NCI-H748 (cell line): ENCODE measurements around the gene TBX19.

Experiments used
- DNase-seq: peaks from one replicate; lab custom pipeline; 2025; ENCODE audit not compliant: unreplicated experiment; lab: John Stamatoyannopoulos, UW

TBX19 gene

DNA sequence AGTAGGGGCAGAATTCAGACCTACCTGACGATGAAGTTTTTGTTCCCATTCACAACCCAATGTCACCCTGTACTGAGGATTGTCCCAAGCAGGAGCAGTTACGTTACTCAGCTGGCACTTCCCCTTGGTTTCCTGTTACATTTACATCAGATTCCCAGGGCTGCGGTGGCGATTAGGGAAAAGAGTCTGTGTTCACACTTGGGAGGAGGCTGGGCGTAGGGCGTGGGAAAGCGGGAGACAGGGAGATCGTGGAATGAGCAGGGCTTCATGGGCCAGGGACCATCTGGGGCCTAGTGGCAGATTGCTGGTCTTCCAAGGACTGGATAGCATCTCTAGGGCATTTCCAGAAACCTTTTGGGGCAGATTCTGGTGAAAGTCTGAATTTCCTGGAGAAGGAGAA lies 39.0 kb downstream of the TBX19 start:
- no peak for DNase-seq

DNA sequence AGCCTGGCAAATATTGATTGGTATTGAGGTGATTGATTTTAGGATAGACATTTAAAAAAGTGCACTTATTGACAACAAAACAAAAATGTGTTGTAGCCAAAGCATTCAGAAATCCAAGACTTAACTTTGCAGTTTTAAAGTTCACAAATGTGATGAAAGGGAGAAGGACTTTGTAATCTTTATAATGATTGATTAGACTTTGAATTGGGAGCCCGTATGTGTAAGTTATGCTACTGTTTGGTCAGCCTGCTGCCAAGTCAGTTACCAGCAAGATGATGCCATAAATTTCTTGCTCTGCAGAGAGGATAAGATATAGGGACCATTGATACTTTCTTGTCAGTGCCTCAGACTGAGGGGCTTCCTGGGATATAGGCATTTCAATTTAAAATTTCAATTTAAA lies 39.5 kb downstream of the TBX19 start:
- no peak for DNase-seq

DNA sequence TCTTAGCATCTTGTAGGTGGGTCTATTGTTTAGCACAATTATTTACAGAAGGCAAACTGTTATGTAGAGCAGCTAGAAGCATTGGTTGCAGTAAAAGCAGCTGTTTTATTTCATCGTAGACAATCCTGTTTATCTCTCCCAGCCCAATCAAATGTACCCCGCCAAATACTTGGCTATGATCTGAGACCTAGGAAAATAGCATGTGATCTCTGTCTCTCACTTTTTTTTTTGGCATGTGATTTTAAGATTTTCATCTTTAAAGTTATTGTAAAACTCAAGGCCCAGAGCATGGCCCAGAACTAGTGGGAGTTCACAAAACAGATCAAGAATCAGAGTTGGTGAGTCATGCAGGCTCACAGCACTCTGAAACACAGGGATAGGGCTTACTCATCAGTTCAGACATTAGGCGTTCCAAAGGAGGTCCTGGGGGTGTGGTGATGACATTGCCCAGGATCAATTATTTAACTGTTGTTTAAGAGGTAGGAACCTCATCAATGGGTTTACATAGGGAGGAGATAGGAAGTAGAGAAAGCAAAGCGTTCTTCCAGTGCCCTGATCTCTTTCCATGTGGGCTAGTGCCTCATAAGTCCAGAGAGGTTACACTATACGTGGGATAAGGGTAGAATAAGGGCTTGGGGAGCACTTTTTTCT lies 40.2 kb downstream of the TBX19 start:
- DNase-seq: no peak

DNA sequence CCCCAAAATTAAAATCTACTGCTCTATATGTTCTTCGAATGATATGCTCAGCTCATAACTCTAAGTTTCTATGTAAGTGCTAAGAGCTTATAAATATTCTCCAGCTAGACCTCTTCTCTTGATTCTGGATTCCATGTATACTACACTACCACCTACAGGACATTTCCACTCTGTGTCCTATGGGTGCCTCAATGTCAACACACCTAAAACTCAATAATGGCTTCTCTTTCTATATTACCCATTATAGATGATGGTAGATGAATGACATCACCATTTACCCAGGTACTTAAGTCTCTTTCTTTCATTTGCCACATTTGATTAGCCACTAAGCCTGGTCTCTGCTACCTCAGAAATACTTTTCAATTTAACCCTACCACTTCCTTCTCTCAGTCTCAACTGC lies 41.3 kb downstream of the TBX19 start:
- peak; percentile 56 for DNase-seq

DNA sequence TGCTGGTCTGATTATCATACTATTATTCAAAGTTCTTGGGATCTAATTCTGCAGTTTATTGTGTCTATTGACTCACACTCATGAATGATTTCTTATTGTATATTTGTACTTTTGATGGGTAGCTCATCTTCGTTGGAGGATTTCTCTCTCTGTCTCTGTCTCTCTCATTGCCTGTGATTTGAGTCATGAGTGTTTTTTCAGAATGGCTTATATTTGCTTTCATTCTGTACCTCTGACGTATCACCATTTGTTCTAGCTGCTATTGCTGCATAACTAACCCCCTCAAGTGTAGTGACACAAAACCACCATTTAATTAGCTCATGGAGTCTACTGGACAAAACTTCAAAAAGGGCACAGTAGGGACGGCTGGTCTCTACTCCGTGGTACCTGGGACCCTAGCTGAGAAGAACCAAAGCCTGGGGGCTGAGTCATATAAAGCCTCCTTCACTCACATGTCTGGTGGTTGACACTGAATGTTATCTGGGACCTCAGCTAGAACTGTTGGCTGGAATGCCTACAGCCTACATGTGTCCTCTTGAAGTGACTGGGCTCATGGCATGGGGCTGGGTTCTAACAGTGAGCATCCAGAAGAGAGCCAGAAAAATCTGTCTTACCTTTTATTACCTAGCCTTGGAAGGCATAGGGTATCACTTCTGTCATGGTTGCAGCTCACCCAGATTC lies 44.2 kb downstream of the TBX19 start:
- no peak for DNase-seq

DNA sequence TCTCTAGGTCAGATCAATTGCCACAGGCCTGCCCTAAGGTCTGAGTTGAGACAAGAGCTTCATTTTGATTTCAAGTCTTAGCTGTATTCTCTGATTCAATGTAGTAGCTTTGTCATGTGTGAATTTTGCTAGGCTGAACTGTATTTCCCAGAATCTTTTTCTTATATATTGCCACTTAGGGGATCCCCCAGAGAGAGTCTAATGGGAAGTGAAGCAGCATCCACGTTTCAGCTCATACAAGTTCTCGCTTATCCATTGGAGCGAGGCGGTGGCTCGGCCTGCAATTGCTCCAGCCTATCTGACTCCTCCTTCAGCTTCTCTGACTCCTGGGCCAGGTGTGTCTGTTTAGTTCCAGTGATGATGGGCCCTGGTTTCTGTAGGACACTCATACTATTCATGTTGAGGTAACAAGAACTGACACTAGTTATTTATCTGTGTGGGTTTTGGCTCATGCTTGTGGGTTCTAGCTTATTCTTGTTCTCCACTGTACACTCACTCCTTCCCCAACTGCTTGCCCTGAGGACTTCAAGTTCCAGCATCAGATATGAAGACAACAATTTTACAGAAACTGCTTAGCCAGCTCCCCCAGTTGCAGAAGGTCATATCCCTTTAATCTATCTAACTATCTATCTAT lies 48.2 kb downstream of the TBX19 start:
- no peak for DNase-seq

DNA sequence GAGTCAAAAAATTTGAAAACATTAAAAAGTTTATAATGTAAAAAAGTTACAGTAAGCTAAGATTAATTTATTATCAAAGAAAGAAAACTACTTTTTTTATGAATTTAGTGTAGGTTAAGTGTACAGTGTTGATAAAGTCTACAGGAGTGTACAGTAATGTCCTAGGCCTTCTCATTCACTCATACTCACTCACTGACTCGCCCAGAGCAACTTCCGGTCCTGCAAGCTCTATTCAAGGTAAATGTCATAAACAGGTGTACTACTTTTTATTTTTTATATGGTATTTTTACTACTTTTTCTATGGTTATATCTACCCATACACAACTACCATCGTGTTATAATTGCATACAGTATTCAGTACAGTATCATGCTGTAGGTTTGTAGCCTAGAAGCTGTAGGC lies 49.6 kb downstream of the TBX19 start:
- no peak for DNase-seq

DNA sequence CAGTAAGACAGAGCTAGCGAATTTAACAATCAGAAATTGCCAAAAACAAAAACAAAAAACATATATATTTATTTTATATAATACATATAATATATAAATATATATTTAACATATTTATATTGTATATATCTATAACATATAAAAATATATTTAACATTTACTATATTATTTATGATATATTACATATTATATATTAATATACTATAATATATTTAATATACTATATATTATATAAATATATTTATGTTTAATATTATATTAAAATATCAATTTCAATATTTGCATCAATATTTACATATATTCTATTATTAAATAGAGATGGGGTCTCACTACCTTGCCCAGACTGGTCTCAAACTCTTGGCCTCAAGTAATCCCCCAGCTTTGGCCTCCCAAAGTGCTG lies 50.9 kb downstream of the TBX19 start:
- no peak for DNase-seq

DNA sequence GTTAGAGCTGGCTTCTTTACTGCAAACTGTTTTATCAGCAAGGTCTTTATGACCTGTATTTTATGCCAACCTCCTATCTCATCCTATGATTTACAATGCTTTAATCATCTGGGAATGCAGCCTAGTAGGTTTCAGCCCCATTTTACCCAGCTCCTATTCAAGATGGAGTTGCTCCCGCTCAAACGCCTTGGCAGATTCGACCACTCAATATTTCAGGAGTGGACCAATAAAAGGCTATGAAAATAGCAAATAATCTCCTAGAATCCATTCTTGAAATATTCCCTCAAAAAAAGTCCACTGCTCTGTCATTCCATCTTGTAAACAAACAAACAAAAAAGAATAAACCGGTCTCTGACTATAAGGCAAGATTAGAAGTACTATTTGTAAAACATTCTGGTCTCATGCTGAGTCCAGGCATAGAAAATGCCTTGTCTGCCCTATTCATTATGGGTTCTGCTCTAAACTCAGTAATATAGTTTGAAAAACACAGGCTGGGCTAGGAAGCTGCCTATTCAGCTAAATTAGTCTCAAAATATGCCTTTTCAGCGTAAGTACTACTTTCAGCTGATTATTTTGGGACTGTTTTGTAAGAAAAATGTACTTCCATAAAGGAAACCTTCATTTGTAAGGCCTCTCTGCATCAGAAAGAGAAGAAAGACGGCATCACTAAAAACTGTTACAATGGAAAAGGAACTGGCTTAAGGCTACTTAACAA lies 53.0 kb downstream of the TBX19 start:
- no peak for DNase-seq

DNA sequence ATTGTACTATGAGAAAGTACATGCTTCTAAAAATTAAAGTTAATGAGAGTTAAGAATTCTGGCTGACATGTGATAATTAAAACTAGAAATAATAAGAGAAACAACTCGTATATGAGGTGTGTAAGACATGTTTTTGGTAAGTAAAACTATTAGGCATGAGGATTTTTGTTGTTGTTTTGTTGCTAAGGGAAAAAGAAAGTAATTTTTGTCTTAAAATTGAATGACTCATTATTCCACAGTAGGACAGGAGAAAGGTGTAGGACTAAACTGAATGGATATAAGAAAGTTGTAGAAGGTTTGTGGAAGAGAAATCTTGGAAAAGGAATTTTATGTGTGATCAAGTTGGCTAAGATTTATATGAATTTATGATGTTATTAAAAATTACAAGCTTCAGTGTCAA lies 54.8 kb downstream of the TBX19 start:
- DNase-seq: no peak

DNA sequence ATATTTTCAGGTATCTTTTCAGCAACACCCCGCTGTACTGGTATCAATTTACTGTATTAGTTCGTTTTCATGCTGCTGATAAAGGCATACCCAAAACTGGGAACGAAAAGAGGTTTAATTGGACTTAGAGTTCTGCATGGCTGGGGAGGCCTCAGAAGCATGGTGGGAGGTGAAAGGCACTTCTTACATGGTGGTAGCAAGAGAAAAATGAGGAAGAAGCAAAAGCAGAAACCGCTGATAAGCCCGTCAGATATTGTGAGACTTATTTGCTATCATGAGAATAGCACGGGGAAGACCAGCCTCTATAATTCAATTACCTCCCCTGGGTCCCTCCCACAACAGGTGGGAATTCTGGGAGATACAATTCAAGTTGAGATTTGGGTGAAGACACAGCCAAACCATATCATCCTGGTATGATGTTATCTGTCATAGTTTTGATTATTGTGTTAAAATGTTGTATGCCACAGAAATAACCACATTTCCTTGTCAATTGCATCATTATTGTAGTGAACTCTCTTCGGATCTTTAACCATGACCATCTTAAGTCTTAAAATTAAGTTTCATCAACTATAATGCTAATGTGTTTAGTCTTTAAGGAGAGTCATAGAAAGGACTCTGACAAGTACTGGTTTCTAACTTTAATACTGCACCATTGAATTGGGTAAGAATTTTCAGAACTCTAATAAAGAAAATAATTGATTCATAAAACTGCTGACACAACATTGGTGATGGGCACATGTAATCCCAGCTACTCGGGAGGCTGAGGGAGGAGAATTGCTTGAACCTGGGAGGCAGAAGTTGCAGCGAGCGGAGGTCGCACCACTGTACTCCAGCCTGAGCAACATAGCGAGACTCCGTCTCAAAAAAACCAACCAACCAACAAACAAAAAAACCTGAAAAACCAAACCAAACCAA lies 58.2 kb downstream of the TBX19 start:
- no peak for DNase-seq

DNA sequence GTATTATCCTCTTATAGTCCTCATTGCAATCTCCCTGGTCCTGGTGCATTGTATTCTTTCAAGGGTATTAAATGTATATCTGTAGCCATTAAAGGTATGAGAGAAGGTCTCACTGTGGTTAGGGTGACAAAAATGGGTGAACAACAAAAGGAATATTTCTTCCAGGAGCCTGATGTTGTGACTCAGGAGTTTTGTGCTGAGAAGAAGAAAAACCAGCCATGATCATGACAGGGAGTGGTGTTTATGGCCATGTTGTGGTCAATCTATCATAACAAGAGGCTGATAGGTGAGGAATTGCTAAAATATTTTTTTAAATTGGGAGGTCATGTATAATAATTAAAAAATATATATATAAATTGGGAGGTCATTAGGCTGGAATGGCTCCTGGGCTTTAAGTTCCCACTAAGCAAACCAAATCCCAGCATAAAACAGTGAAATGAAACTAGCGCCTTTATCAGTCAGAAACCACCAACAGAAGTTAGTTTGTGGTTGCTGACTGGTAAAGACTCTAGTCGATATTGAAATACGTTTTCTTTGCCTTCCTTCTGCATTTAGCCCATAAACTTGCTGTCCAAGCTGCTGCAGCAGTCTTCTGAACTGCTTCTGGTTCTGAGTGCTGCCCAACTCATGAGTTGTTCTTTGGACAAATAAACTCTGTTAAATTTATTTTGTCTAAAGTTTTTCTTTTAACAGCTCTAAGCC lies 60.3 kb downstream of the TBX19 start:
- no peak for DNase-seq

DNA sequence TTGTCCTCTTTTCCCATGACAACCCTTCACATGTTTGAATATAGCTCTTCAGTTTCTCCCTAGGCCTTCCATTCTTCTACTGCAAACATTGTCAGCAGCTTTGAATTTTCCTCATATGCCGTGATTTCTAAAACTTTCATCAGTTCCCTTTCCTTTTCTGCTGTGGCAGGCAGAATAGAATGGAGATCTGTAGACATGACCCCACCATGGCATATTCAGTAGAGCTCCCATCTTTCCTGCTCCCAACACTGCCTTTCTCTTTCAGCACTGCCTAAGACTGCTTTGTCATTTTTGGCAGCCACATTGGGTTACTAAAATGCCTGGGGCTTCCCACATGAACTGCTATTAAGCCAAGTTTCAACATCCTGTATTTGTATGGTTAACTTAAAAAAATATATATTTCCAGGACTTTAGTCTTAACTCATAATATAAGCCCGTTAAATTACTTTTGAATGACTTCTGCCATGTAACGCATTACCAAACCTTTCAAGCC lies 60.9 kb downstream of the TBX19 start:
- no peak for DNase-seq

DNA sequence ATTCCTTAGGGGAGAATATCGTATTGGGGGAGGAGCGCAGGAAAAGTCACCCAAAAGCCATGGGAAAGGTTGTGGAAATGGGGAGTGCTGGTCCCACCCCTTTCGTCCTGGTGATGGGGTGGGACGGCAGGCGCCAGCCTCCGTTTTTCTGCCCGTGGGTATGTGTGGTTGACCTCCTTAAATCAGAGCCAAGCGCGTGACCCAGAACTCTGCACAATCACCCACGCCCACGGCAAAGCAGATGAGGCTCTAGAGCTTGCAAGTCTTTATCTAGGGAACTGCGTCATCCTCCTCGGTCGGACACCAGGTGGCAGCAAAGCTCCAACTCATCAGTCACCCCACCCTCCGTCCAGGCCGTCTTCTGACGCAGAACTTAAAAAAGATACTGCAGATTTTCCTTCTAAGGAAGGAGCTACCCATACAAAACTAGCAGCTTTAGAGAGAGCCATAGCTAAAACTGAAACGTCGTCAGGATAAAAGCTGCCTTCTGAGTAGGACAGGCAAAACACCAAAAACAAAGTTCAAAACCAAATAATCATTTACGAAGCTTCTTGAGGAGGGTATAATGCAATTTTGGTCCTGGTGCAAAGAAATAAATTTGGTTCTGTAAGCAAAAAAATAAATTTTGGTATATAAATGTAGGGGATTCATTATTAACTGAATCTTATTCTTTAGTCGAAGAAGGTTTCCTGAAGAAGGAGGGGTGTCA lies 62.0 kb downstream of the TBX19 start:
- peak; percentile 79 for DNase-seq

DNA sequence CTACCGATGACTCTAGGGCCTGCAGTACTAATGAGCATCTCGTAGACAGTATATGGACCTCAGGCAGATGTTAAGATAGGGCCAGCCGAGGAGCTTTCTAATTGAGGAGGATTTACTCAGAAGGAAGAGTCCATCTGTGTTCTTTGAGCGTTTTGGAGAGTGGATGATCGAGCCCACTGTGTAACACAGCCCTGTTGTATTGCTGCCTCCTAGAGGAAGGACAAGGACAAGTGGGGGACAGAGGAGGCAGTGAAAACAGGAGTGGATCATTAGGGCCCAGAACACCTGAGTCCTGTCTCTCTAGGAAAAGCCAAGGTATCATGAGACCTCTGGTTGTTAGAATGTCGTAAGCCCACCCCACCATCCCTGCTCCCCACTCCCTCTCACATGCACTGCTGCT lies 62.9 kb downstream of the TBX19 start:
- DNase-seq: peak; percentile 28

DNA sequence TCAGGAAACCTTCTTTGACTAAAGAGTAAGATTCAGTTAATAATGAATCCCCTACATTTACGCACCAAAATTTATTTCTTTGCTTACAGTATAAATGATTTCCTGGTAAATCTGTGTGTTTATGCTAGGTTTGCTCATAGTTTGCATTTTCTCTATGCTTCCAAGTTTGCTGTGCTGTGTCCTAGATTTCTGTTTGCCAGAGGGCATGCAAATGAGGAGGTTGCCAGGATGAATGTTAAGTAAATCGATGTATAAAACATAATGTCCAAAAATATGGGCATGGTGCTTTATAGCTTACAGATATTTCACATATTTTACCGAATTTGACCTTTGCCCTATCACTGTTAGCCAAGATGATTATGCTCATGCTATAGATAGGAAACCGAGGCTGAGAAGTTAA lies 63.8 kb downstream of the TBX19 start:
- DNase-seq: no peak

DNA sequence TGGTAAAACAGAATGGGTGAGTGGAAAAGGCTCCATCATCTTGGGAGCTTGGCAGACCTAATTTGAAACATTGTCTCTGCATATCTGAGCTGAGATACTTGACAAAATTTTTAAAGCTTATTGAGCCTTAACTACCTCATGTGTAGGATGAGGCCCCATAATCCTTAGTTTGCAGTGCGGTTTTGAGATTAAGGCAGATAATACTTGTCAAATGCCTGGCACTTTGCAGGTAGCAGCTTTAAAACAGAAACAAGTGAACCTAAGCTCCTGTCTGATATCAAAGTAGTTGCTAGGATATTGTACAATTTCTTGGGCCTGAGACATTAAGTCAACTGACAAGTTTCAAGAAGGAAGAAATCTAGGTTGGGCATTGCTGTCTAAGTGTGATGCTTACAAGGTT lies 65.3 kb downstream of the TBX19 start:
- DNase-seq: no peak

DNA sequence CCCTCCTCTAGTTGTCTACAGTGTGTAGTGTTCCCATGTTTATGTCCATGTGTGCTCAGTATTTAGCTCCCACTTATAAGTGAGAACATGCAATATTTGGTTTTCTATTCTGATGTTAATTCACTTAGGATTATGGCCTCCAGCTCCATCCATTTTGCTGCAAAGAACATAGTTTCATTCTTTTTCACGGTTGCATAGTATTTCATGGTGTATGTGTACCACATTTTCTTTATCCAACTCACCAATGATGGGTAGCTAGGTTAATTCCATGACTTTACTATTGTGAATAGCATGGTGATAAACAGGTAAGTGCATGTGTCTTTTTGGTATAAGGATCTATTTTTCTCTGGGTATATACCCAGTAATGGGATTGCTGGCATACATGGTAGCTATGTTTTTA lies 67.0 kb downstream of the TBX19 start:
- no peak for DNase-seq

DNA sequence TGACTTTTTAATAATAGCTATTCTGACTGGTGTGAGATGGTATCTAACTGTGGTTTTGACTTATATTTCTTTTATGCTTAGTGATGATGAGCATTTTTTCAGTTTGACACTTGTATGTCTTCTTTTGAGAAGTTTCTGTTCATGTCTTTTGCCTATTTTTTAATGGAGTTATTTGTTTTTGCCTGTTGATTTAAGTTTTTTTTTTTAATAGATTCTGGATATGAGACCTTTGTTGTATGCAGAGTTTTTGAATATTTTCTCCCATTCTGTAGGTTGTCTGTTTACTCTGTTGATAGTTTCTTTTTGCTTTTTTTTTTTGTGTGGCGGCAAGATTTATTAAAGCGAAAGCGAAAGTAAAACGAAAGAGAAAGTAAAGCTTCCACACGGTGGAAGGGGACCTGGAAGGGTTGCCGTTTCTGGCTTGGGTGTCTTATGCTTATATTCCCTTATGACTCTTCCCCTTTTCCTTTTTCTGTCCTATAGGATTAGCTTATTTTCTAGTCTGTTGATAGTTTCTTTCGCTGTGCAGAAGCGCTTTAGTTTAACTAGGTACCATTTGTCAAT lies 67.6 kb downstream of the TBX19 start:
- peak; percentile 66 for DNase-seq
